Stimulated activated naive CD4-positive, alpha-beta T cell treated with Interleukin-2 at 50 U/mL for 16 hours (primary cell): Measurements from ENCODE around the gene MSH3.
A peak's percentile ranks its signal among the peaks of the same experiment; 100 is the strongest.
"Not testable (repeated sequence)": the region's sequence is repeated elsewhere in the genome, so short reads cannot be mapped to it uniquely, and the experiment has no call there.

Experiments used
- DNase-seq: peaks from one replicate; lab custom pipeline; 2025; lab: John Stamatoyannopoulos, UW

MSH3 gene

GRCh38 chr5:80853413-80853812, 199.0 kb downstream of the MSH3 start:
- DNase-seq, result no peak

- DNase-seq, result no peak
Observed at GRCh38 chr5:80854583-80854982, 200.1 kb downstream of the MSH3 start.

- no peak for DNase-seq
Observed at GRCh38 chr5:80860924-80861613, 206.6 kb downstream of the MSH3 start.

- DNase-seq, result no peak
Observed at GRCh38 chr5:80863708-80864107, 209.3 kb downstream of the MSH3 start.

GRCh38 chr5:80864109-80864508, 209.7 kb downstream of the MSH3 start:
- no peak for DNase-seq

- no peak for DNase-seq
Observed at GRCh38 chr5:80864706-80865435, 210.4 kb downstream of the MSH3 start.

- DNase-seq, result no peak
Observed at GRCh38 chr5:80865551-80865950, 211.1 kb downstream of the MSH3 start.

GRCh38 chr5:80866371-80866770, 211.9 kb downstream of the MSH3 start:
- DNase-seq, result no peak

GRCh38 chr5:80867233-80867632, 212.8 kb downstream of the MSH3 start:
- no peak for DNase-seq

- no peak for DNase-seq
Observed at GRCh38 chr5:80870442-80870841, 216.0 kb downstream of the MSH3 start.

- peak; percentile 26 for DNase-seq
Observed at GRCh38 chr5:80871541-80871961, 217.1 kb downstream of the MSH3 start.

- DNase-seq, result no peak
Observed at GRCh38 chr5:80874162-80874561, 219.7 kb downstream of the MSH3 start.

- DNase-seq, result no peak
Observed at GRCh38 chr5:80877592-80877991, 223.1 kb downstream of the MSH3 start.

- DNase-seq, result no peak
Observed at GRCh38 chr5:80881726-80882125, 227.3 kb downstream of the MSH3 start.

GRCh38 chr5:80883390-80883789, 228.9 kb downstream of the MSH3 start:
- DNase-seq, result not testable (repeated sequence)

- DNase-seq, result no peak
Observed at GRCh38 chr5:80884086-80884813, 229.8 kb downstream of the MSH3 start.

GRCh38 chr5:80884929-80885328, 230.5 kb downstream of the MSH3 start:
- no peak for DNase-seq

- no peak for DNase-seq
Observed at GRCh38 chr5:80885396-80886000, 231.0 kb downstream of the MSH3 start.

GRCh38 chr5:80894083-80894482, 239.6 kb downstream of the MSH3 start:
- DNase-seq, result no peak

GRCh38 chr5:80895523-80895922, 241.1 kb downstream of the MSH3 start:
- DNase-seq, result no peak

- not testable (repeated sequence) for DNase-seq
Observed at GRCh38 chr5:80902624-80903023, 248.2 kb downstream of the MSH3 start.

GRCh38 chr5:80904533-80905187, 250.2 kb downstream of the MSH3 start:
- no peak for DNase-seq
